ENCODE measurements around the gene NBEA. TPM values are rescaled to one million over a fixed set of nuclear protein-coding genes. Genes with fewer than 3 reads are reported as not detected.

NBEA gene
- total RNA-seq, 4 donors from 2014 or later, result 21.5 to 60.4 (median 27.9) TPM

DNA sequence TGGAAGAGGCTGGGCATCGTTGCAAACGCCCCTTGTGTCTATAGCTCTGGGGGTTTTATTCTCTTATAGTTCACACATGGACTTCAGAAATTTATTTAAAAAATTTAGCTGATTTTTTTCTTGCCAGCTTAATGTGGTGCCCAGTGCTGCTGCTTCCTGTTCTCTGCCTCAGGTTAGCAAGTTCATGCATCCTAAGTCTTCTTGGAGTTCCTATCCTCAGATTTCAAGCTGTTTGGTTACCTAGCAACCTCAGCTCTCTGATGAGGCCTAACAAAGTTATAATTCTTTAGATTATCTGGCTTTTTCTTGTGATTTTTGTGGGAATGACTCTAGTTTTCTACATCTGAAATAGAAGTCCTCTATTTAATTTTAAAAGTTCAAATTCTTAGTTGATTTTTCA lies 283.5 kb downstream of the NBEA start:
- TF ChIP-seq POLR2A (IDR thresholded peaks at IDR 0.05), result no peak
- Histone ChIP-seq H3K4me1 (no peaks in the 10 kb centered on the region), H3K4me3 (replicated peaks in 1 of 3) (no peak overlapping the region), H3K27me3 (no peaks in the 10 kb centered on the region), H3K9me3 (no peaks in the 10 kb centered on the region), H3K27ac (no peak overlapping the region), H3K36me3 (no peaks in the 10 kb centered on the region)
- WGBS, 2 donors, result 95% methylated on average over 2 of the region's 2 CpGs
- no peak for DNase-seq
- intact Hi-C loops (cut with DNase I), result no loop called here

DNA sequence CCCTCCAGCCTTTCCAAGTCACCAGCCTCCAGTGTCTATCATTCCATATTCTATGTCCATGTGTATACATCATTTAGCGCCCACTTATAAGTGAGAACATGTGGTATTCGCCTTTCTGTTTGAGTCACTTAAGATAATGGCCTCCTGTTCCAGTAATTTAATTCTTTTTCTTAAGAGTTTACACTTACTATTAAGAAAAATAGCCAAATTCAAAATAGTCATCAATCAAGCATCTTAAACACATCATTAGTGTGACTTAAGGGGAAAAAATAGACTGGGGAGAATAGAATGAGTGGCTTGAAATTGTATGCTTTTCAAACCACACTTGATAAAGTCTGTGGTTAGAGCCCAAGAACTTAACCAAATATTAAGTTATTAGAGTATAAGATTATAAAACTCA lies 286.5 kb downstream of the NBEA start:
- no peaks in the 10 kb centered on the region for H3K27me3 ChIP-seq
- H3K4me1 ChIP-seq, result no peaks in the 10 kb centered on the region
- TF ChIP-seq POLR2A (IDR thresholded peaks at IDR 0.05), result no peak
- TF ChIP-seq, protein P1, sequence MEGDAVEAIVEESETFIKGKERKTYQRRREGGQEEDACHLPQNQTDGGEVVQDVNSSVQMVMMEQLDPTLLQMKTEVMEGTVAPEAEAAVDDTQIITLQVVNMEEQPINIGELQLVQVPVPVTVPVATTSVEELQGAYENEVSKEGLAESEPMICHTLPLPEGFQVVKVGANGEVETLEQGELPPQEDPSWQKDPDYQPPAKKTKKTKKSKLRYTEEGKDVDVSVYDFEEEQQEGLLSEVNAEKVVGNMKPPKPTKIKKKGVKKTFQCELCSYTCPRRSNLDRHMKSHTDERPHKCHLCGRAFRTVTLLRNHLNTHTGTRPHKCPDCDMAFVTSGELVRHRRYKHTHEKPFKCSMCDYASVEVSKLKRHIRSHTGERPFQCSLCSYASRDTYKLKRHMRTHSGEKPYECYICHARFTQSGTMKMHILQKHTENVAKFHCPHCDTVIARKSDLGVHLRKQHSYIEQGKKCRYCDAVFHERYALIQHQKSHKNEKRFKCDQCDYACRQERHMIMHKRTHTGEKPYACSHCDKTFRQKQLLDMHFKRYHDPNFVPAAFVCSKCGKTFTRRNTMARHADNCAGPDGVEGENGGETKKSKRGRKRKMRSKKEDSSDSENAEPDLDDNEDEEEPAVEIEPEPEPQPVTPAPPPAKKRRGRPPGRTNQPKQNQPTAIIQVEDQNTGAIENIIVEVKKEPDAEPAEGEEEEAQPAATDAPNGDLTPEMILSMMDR (IDR thresholded peaks at IDR 0.05), result no peak
- H3K4me3 ChIP-seq (replicated peaks in 1 of 3), result no peak overlapping the region
- H3K27ac ChIP-seq, result no peak overlapping the region
- WGBS, 2 donors, result 95 to 98% methylated on average over 2 of the region's 2 CpGs
- intact Hi-C loops (cut with DNase I), result no loop called here
- H3K9me3 ChIP-seq, result no peaks in the 10 kb centered on the region
- DNase-seq, result no peak
- no peaks in the 10 kb centered on the region for H3K36me3 ChIP-seq

DNA sequence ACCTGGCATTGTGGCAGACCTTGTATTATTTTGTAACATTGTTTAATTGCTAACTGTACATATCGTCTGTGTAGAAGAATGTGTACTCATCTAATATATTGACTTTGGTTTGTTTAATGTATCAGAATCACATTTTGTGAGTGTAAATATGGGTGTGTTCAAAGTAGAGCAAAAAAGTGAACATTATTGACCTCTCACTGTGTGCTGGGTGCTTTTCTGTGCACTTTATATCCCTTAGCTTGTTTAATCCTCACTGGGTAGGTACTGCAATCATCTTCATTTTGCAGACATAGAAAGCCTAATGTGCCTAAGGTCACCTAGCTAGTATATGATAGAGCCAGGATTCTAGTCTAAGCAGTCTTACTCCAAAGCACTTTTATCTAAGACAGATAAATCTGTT lies 289.4 kb downstream of the NBEA start:
- TF ChIP-seq, protein P1 (IDR thresholded peaks at IDR 0.05), result no peak
- no peak for TF ChIP-seq POLR2A (IDR thresholded peaks at IDR 0.05)
- H3K27me3 ChIP-seq, result no peaks in the 10 kb centered on the region
- 95 to 98% methylated on average over 1 of the region's 1 CpG for WGBS, 2 donors

DNA sequence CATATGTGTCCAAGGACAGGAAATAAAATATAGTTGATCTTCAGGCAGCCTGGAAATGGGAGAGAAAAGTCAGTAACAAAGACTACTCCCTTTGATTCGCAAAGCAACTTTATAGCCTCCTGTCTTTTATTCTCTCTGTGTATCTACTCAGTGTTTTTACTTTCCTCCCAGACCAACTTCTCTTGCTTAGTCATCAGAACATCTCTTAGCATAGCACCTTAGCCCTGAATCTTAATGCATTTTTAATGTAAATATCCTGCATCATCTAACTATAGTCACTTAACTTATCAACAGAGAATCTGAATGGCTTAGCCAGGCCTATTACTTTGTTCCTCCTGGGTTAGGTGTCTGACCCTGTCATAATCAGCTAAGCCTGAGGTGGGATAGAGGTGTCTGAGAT lies 296.2 kb downstream of the NBEA start:
- 95% methylated on average over 1 of the region's 1 CpG for WGBS, 2 donors

More for the DNA sequence above, 289.4 kb downstream of the NBEA start:
- DNase-seq, result no peak
- no peak overlapping the region for H3K4me3 ChIP-seq (replicated peaks in 1 of 3)
- H3K27ac ChIP-seq, result no peak overlapping the region
- no peaks in the 10 kb centered on the region for H3K4me1 ChIP-seq
- H3K9me3 ChIP-seq, result no peaks in the 10 kb centered on the region
- intact Hi-C loops (cut with DNase I), result no loop called here
- H3K36me3 ChIP-seq, result no peaks in the 10 kb centered on the region

DNA sequence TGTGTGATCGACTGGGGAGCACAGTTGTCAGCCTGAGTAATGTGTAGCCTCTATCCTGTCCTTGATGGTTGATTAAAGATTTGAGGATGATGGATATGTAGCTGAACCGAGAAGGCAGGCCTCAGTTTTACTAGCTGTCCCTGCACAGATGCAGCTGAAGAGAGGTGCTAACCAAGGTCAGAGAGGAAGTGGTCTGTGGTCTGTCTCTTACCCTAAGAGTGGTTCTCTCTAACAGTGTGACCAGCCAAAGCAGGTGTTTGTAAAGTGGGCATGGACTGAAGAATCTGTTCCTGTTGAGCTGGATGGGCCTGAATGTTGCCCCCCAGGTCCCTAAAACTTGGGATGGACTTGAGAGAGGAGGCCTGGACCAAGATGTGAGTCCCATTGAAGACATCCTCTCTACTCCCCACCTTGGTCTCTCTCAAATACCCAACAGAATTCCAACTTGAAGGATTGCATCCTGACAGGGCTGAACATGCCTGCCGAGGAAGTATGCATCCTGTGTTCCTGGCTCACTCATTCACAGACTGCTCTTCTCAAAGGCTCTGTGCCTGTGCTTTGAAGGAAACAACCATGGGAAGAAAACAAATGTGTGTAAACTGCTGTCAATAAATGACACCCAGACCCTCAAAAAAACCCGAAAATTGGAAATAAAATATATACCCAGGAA lies 310.6 kb downstream of the NBEA start:
- H3K4me3 ChIP-seq (replicated peaks in 1 of 3), result no peak overlapping the region
- H3K4me1 ChIP-seq, result no peaks in the 10 kb centered on the region
- no peak overlapping the region for H3K27ac ChIP-seq
- 84% methylated on average over 4 of the region's 4 CpGs for WGBS, 2 donors
- H3K27me3 ChIP-seq, result no peaks in the 10 kb centered on the region
- DNase-seq, result no peak
- intact Hi-C loops (cut with DNase I), result no loop called here
- H3K9me3 ChIP-seq, result no peaks in the 10 kb centered on the region
- no peaks in the 10 kb centered on the region for H3K36me3 ChIP-seq
- no peak for TF ChIP-seq POLR2A (IDR thresholded peaks at IDR 0.05)
- TF ChIP-seq, protein P1 (IDR thresholded peaks at IDR 0.05), result no peak

More for the DNA sequence above, 296.2 kb downstream of the NBEA start:
- H3K27ac ChIP-seq, result no peak overlapping the region
- intact Hi-C loops (cut with DNase I), result no loop called here
- no peak for DNase-seq
- TF ChIP-seq, protein P1 (IDR thresholded peaks at IDR 0.05), result no peak
- no peak for TF ChIP-seq POLR2A (IDR thresholded peaks at IDR 0.05)
- H3K36me3 ChIP-seq, result no peaks in the 10 kb centered on the region
- no peak overlapping the region for H3K4me3 ChIP-seq (replicated peaks in 1 of 3)
- H3K4me1 ChIP-seq, result no peaks in the 10 kb centered on the region
- H3K9me3 ChIP-seq, result no peaks in the 10 kb centered on the region
- no peaks in the 10 kb centered on the region for H3K27me3 ChIP-seq

All from thyroid gland (tissue), 4 donors.